SU-DHL-6 (cell line): Measurements from ENCODE around the gene RGS16.

Source experiments
- H2AFZ ChIP-seq: fragments of 200-600 bp; sonication (generic); 2 replicates; pipeline ENCODE4 v1.6.1; 2014; ENCODE audit warnings: low read depth, mild to moderate bottlenecking, moderate library complexity, mixed read lengths, antibody characterized with exemption, low read length; ENCODE audit not compliant: severe bottlenecking
- H3F3A ChIP-seq: fragments of 200-600 bp; shearing (Covaris generic); 2 replicates; pipeline ENCODE4 v1.6.0; 2016; ENCODE audit warnings: antibody characterized with exemption, mild to moderate bottlenecking; ENCODE audit not compliant: insufficient read depth
- H3K27ac ChIP-seq: fragments of 200-600 bp; sonication (generic); 2 replicates; pipeline ENCODE4 v1.5.1; 2016; ENCODE audit warnings: low read depth, mild to moderate bottlenecking, low read length, moderate library complexity, mixed read lengths
- H3K27me3 ChIP-seq: fragments of 200-600 bp; sonication (generic), shearing (Covaris generic); 2 replicates; pipeline ENCODE4 v1.6.0; 2014; ENCODE audit warnings: mild to moderate bottlenecking, low read length
- H3K36me3 ChIP-seq: fragments of 200-600 bp; sonication (generic); 2 replicates; pipeline ENCODE4 v1.6.1; 2014; ENCODE audit warnings: mild to moderate bottlenecking, low read length, mixed read lengths
- H3K4me2 ChIP-seq: fragments of 300-600, 200-600 bp; shearing (Covaris generic), sonication (generic); 2 replicates; pipeline ENCODE4 v1.6.0; 2014; ENCODE audit warnings: low read length, low read depth, mild to moderate bottlenecking; ENCODE audit not compliant: poor library complexity, severe bottlenecking
- H3K4me3 ChIP-seq: fragments of 200-600 bp; sonication (generic); 2 replicates; pipeline ENCODE4 v1.5.1; 2014; ENCODE audit warnings: antibody characterized with exemption, low read length, mild to moderate bottlenecking, mixed read lengths; ENCODE audit not compliant: insufficient read depth, poor library complexity, severe bottlenecking
- H3K79me2 ChIP-seq: fragments of 200-600 bp; sonication (generic); 2 replicates; pipeline ENCODE4 v1.6.1; 2014; ENCODE audit warnings: mild to moderate bottlenecking, low read length, moderate library complexity; ENCODE audit not compliant: insufficient read depth
- H3K9ac ChIP-seq: fragments of 200-600 bp; sonication (generic); 2 replicates; pipeline ENCODE4 v1.7.0; 2014; ENCODE audit warnings: mild to moderate bottlenecking, low read length
- H3K9me2 ChIP-seq: fragments of 200-600 bp; sonication (generic); replicated peaks from 2 replicates; pipeline ENCODE4 v1.6.1; 2014; ENCODE audit warnings: low read length; ENCODE audit not compliant: insufficient read depth
- H3K9me3 ChIP-seq: fragments of 200-600 bp; sonication (generic); 2 replicates; pipeline ENCODE4 v1.6.1; 2014; ENCODE audit warnings: low read length, mixed read lengths; ENCODE audit not compliant: insufficient read depth
- H4K20me1 ChIP-seq: fragments of 200-600 bp; sonication (generic); 2 replicates; pipeline ENCODE4 v1.6.1; 2014; ENCODE audit warnings: low read depth, mild to moderate bottlenecking, antibody characterized with exemption, low read length, moderate library complexity, mixed read lengths
- CTCF ChIP-seq: fragments of 200-600 bp; sonication (generic); IDR thresholded peaks from one replicate; pipeline ENCODE4 v1.5.1; 2017; ENCODE audit warnings: antibody characterized with exemption, mild to moderate bottlenecking, low read length, moderate library complexity; ENCODE audit not compliant: insufficient read depth, poor library complexity, severe bottlenecking
- EZH2phosphoT487 ChIP-seq: fragments of 200-600 bp; sonication (generic), shearing (Covaris generic); conservative IDR thresholded peaks from 2 replicates; pipeline ENCODE4 v1.6.1; 2018; ENCODE audit warnings: mild to moderate bottlenecking, antibody characterized with exemption, low read length, moderate library complexity, mixed read lengths

The RGS16 gene

DNA sequence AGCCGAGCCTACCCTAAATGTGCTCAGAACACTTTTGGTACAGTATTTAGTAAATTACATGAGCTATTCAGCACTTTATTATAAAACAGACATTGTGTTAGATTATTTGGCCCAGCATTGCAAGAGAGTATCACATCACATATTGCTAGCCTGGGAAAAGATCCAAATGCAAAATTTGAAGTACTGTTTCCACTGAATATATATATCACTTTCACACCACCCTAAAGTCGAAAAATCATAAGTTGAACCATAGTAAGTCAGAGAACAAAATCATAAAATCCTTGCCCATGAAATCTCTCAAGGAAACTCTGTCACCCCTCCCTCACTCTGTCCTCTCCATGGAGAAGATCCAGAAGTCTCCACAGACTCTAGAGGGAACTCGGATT is 47.1 kb upstream of the RGS16 start:
- Histone ChIP-seq H4K20me1 (no peaks in the 10 kb centered on the region), H3K4me2 (peak overlapping the region; percentile 76), H3K9me3 (no peaks in the 10 kb centered on the region), H2AFZ (peak overlapping the region; percentile 1), H3K27ac (peak overlapping the region; percentile 27; the same call in 1 of the 2 replicates), H3F3A (peaks cover 10% of the 10 kb centered on the region), H3K4me3 (no peak overlapping the region), H3K79me2 (no peaks in the 10 kb centered on the region), H3K36me3 (no peaks in the 10 kb centered on the region), H3K9me2 (no peaks in the 10 kb centered on the region), H3K27me3 (no peaks in the 10 kb centered on the region), H3K9ac (0 out of 2 replicates have a peak overlapping the region, but pooled peaks have one; percentile 5)
- TF ChIP-seq CTCF = no peak
- no peak for TF ChIP-seq EZH2phosphoT487

DNA sequence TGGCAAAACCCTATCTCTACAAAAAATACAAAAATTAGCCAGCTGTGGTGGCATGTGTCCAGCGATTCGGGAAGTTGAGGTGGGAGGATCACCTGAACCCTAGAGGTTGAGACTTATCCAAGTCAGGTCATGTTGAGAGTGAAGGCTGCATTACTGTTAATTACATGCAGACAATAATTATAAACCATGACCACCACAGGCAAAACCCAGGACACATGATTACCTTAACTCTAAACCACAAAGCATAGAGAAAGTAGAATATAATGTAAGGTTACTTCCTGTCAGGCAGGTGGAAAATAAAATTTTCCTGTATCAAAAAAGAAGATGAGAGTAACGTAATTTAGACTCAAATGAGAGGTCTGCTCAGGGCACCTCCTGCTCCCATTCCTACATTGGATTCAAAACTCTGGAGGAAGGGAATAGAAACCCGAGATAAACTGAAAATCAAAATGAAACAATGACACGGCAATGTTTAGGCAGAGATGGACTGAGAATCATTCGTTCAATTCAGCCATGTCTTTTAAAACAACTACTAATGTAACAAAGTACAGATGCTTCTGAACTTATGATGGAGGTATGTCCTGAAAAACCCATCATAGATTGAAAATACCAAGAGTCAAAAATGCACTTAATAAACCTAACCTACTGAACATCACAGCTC is 46.6 kb upstream of the RGS16 start:
- H3K9me2 ChIP-seq = no peaks in the 10 kb centered on the region
- no peaks in the 10 kb centered on the region for H3K9me3 ChIP-seq
- H4K20me1 ChIP-seq = no peaks in the 10 kb centered on the region
- peaks cover 10% of the 10 kb centered on the region for H3F3A ChIP-seq
- no peaks in the 10 kb centered on the region for H3K79me2 ChIP-seq
- H3K27me3 ChIP-seq = no peaks in the 10 kb centered on the region
- H3K9ac ChIP-seq = no peak overlapping the region
- H2AFZ ChIP-seq = no peak overlapping the region
- TF ChIP-seq EZH2phosphoT487 = no peak
- TF ChIP-seq CTCF = no peak
- H3K4me3 ChIP-seq = no peak overlapping the region
- H3K36me3 ChIP-seq = no peaks in the 10 kb centered on the region
- peak overlapping the region; percentile 76 for H3K4me2 ChIP-seq
- peak overlapping the region; percentile 27; the same call in 1 of the 2 replicates for H3K27ac ChIP-seq

GRCh38 chr1:182649041-182649440 is 44.9 kb upstream of the RGS16 start:
- Histone ChIP-seq H2AFZ (no peak overlapping the region), H3K4me3 (peak overlapping the region; percentile 15), H3K36me3 (no peaks in the 10 kb centered on the region), H3K9me3 (no peaks in the 10 kb centered on the region), H4K20me1 (no peaks in the 10 kb centered on the region), H3K27ac (peak overlapping the region; percentile 54), H3K9ac (0 out of 2 replicates have a peak overlapping the region, but pooled peaks have one; percentile 3), H3F3A (peaks cover 10% of the 10 kb centered on the region), H3K27me3 (no peaks in the 10 kb centered on the region), H3K79me2 (no peaks in the 10 kb centered on the region), H3K9me2 (no peaks in the 10 kb centered on the region), H3K4me2 (peak overlapping the region; percentile 76)
- TF ChIP-seq CTCF (no peak), EZH2phosphoT487 (no peak)
